HG02642 (cell line): Measurements from ENCODE around the gene COG3.
A peak's percentile ranks its signal among the peaks of the same experiment; 100 is the strongest.
"Not testable (repeated sequence)": the region's sequence is repeated elsewhere in the genome, so short reads cannot be mapped to it uniquely, and the experiment has no call there.

Experiments
- ATAC-seq: cut with Tn5 transposase; IDR thresholded peaks from one replicate; pipeline ENCODE4 v1.9.1; 2021; ENCODE audit warnings: mild to moderate bottlenecking; ENCODE audit not compliant: unreplicated experiment, poor library complexity

Gene COG3, protein sequence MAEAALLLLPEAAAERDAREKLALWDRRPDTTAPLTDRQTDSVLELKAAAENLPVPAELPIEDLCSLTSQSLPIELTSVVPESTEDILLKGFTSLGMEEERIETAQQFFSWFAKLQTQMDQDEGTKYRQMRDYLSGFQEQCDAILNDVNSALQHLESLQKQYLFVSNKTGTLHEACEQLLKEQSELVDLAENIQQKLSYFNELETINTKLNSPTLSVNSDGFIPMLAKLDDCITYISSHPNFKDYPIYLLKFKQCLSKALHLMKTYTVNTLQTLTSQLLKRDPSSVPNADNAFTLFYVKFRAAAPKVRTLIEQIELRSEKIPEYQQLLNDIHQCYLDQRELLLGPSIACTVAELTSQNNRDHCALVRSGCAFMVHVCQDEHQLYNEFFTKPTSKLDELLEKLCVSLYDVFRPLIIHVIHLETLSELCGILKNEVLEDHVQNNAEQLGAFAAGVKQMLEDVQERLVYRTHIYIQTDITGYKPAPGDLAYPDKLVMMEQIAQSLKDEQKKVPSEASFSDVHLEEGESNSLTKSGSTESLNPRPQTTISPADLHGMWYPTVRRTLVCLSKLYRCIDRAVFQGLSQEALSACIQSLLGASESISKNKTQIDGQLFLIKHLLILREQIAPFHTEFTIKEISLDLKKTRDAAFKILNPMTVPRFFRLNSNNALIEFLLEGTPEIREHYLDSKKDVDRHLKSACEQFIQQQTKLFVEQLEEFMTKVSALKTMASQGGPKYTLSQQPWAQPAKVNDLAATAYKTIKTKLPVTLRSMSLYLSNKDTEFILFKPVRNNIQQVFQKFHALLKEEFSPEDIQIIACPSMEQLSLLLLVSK

DNA sequence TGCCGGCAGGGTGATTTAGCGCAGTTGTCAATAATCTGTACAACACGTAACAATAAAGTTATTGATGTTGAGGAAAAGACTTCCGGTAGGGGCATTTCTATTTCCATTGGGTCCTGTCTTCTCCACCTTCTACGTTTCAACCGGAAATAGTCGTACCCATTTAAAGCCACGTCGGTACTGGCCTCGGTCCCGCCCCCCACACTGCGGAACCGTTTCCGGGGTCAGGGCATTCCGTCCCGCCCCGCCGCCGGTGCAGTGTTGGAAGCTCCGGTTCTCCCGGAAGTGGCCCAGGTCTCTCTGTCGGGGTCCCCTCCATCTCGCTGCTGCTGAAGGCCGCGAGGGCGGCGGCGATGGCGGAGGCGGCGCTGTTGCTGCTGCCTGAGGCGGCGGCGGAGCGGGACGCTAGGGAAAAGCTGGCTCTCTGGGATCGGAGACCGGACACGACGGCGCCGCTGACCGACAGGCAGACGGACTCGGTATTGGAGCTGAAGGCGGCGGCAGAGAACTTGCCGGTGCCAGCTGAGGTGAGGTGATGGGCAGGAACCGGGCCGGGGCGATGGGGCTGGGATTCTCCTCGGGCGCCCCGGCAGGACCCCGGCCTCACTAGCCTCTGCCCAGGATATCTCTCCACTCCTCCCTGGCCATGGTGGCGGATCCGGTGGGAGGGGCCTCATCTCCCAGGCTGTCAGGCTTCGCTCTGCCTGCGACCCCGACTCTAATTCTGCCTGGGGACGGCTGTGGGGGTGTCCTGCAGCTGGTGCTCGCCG, at the start of gene COG3:
Gene COG3, plus strand, starts transcription at position 253 of the 767 bp plus-strand sequence. Its CDS starts 98 bp downstream, at position 351.
- peak; percentile 95 for ATAC-seq

DNA sequence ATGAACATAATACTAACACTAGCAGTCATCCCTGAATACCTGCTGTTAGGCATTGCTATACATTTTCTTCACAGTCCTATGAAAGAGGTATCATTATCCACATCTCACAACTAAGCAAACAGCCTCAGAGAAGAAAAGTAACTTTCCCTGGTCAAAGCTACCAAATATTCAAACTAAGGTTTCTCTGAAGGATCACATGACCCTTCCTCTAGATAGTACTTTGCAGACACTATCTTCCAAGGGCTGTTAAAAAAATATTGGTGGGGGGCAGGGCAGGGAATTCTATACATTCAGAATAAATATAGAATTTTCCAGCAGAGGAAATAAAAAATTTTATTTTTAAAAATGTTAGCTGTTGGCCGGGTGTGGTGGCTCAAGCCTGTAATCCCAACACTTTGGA, 49.6 kb upstream of the COG3 start:
- no peak for ATAC-seq

DNA sequence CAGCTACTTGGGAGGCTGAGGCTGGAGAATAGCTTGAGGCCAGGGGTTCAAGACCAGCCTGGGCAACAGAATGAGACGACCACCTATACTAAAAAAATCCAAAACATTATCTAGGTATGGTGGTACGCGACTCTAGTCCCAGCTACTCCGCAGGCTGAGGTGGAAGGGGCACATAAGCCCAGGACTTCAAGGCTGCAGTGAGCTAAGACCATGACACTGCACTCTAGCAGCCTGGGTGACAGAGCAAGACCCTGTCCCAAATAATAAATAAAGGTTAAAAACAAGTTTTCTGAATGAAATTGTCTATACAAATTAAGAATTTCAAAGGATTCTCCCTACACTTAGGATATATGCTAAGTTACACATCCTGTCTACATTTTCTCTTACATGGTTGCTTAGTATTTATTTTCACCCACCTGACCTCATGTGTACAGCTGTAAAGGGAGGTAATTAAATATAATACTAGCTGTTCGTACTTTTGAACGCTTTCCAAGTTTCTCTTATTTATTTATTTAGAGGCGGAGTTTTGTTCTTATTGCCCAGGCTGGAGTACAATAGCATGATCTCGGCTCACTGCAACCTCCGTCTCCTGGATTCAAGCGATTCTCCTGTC, 48.1 kb upstream of the COG3 start:
- ATAC-seq = no peak

DNA sequence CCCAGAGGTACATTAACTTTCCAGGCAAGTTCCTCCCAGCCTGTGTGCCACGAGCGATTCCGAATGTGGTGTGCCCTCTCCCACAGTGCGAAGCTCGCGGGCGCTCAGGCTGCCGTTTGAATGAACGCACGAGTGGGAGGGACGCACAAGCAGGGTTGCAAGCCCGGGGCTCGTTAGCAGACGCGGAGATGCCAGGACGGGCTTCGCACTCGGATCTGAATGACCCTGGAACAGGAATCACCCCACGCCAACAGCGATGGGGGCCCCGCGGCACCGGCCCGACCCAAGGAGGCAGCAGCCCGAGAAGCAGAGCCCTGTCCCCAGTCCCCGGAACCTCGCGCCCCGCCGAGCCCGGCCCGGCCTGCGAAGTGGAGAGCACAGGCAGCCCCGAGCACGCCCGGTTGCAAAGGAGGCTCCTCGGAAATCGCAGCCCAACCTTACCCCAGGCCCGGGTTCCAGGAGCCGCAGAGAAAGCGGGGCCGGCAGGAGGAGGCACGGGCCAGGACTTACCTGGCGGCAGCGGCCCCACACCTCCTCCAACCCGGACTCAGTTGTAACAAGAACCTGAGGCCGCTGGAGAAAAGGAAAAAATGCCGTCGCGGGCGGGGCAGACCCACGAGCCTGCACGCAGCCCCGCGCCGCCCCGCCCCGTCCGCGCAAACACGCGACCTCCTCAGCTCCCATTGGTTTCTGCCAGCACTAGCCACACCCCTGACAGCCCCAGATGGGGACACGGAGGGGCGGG, 46.8 kb upstream of the COG3 start, which contains the start of gene SLC25A30:
Gene SLC25A30, minus strand, starts transcription at position 584 of the 745 bp plus-strand sequence. CDS start 6,948 bp downstream, outside the sequence.
- peak; percentile 94 for ATAC-seq

DNA sequence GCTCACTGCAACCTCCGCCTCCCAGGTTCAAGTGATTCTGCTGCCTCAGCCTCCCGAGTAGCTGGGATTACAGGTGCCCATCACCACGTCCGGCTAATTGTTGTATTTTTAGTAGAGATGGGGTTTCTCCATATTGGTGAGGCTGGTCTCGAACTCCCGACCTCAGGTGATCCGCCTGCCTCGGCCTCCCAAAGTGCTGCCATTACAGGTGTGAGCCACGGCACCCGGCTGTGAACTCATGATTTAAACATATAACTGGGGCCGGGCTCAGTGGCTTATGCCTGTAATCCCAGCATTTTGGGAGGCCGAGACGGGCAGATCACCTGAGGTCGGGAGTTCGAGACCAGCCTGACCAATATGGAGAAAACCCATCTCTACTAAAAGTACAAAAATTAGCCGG, 45.4 kb upstream of the COG3 start:
- not testable (repeated sequence) for ATAC-seq

DNA sequence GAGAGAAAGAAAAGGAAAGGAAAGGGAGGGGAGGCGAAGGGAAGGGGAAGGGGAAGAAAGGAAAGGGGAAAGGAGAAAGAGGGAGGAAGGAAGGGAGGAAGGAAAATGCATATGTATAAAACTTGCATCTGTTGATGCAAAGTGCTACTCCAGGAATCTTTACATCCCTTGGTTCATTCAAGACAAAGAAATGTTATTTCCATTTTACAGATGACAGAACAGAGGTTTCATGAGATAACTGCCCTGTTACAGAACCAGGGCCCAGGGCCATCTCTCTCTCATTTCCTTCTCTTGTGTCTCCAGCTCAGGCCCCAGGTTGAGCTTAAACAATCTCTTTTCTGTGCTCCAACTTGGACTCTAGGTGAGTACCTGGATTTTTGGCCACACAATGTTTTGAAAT, 44.8 kb upstream of the COG3 start:
- ATAC-seq = no peak

DNA sequence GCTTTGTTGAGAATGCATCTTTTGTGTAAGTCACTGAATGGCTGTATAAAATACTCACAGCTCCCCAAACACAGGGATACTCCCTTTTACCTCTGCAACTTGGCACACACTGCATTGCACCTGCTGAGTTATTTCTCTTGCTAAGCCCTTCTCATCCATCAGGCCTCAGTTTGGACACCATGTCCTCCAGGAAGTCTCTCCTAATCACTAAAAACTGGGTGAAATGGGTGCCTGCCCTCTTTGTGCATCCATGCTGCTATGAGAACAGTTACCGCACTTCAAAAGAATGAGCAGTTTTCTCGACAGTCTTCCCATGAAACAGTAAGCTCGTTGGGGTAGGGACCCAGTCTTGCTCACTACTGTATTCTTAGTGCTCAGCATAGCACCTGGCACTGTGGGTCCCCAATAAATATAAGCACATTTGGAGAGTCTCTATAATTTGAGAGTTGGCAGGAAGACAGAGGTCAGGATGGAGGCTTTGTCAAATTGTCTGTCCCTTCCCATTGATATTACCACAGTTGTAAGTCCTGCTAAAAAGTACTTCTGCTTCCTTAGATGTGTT, 41.9 kb upstream of the COG3 start:
- no peak for ATAC-seq

DNA sequence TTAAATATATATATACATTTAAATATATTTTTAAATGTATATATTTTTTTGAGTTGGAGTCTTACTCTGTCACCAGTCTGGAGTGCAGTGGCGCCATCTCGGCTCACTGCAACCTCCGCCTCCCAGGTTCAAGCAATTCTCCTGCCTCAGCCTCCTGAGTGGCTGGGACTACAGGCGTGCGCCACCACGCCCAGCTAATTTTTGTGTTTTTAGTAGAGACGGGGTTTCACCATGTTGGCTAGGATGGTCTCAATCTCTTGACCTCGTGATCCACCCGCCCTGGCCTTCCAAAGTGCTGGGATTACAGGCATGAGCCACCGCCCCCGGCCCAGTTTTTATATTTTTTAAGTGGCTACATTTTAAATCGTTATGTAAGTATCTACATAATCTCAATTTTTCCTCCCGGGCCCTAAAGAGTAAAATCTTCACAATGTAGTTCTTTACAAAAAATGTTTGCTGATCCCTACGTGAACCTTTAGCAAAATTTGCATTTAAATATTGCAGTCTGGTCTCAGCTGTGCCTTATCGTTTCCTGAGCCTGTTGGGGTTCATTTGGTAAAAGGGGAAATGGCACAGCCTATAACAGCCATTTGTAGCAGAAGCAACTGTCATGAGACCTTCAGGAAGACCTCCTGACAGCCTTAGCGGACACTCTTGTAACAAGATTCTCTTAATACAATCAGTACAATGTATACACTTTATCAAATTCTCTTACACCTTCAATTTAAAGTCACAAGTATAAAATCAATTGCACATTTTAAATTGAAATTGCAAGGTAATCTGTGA, 38.5 kb upstream of the COG3 start:
- not testable (repeated sequence) for ATAC-seq

DNA sequence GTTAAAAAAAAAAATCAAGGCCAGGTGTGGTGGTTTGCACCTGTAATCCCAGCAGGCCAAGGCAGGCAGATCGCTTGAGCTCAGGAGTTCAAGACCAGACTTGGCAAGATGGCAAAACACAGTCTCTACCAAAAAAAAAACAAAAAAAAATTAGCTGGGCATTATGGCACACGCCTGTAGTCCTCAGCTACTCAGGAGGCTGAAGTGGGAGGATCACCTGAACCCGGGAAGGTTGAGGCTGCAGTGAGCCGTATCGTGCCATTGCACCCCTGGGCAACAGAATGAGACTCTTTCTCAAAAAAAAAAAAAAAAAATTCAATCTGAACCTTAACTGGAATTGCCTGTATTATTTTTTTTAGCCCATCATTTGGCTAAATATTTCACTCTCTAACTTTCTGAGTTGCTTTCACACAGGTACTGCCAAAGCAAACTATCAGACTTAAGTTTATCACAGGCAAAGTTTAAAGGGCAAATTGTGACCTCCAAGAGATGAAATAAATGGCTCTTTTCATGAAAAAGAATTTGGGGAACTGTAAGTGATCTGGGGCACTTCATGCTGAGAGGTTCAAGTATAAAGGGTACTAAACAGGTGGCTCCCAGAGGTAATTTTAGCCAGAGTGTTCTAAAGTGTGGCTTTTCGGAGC, 31.9 kb upstream of the COG3 start:
- no peak for ATAC-seq

DNA sequence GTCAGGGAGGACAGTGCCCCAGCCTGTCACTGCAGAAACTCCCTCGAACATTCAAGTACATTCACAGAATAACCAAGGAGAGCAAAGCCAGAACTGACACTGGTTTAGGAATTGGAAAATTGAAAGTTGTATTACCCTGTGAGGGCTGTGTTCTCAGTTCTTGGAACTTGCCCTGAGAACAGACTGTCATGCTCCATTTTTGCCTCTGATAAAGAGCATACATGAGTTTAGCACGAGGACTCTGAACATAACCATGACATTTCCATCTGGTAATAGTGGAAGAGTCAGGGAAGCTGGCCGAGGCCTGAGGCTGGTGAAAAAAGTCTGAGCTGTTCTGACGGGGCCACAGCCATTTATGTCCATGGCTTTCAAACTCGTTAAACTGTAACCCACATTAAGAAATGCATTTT, 31.4 kb upstream of the COG3 start:
- ATAC-seq = no peak

DNA sequence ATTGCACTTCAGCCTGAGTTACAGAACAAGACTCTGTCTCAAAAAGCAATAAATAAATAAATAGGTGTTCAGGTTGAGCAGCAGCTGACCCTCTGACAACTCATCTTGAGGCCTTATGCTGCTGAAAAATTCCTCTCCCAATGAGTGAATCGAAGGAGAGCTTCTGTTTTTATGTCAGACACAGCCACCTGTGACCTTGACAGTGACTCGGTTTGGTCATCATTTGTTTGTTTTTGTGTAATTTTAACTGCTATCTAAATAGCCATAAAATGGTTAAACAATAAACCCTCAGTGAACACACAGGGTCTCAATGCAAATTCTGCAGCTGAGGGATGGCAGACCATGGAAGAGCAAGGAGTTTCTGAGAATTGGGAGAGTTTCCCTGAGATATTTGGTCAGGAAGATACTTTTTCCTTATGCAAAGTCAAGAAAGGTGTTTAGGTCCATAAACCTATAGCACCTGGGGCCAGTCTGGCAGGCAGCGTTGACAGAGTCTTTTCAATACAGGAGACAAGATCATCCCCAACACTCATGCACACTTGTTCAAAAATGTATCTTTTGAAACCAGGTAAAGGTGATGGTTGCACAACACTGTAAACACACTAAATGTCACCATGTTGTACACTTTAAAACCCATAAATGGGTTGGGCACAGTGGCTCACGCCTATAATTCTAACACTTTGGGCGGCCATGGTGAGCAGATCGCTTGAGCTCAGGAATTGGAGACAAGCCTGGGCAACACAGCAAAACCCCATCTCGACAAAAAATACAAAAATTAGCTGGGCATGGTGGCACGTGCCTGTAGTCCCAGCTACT, 30.0 kb upstream of the COG3 start:
- ATAC-seq = no peak

DNA sequence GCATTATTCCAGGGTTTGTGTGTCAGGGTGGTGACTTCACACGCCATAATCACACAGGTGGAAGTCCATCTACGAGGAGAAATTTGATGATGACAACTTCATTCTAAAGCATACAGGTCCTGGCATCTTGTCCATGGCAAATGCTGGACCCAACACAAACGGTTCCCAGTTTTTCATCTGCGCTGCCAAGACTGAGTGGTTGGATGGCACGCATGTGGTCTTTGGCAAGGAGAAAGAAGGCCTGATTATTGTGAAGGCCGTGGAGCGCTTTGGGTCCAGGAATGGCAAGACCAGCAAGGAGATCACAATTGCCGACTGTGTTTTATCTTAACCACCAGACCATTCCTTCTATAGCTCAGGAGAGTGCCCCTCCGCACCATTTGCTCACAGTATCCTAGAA, 28.4 kb upstream of the COG3 start:
- ATAC-seq = no peak

DNA sequence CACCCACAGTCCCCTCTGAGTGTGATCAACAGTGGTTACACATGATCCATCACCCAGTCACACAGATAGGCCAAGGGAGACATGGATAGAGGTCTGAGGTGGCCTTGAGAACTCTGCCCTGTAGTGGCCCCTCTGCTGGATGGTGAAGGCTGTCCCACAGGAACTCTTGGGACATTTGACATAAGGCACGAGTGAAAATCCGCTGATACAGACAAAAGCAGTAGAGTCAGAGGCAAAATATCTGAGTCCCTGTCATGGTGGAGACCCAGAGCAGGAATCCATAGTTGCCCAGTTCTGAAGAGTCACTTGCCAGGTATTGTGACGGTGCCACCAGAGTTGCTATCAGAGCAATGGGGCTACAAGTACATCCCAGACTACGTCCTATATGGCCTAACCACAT, 27.8 kb upstream of the COG3 start:
- ATAC-seq = no peak

DNA sequence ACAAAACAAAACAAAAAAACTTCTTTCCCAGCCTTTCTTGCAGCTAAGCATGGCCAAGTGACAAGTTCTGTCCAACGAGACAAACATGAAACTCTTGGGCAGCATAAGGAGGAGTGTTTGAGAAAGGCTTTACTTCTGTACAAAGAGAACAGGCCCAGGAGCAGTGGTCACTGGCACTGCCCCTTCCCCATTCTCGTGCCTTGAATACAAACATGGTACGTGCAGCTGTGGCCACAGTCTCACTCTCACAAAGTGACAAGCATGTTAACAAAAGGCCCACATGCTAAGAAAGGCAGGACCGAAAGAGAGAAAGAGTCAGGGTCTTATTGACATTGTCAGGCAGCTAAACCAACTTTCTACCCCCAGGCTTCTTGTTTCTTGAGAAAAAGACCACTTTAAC, 26.8 kb upstream of the COG3 start:
- ATAC-seq = no peak

DNA sequence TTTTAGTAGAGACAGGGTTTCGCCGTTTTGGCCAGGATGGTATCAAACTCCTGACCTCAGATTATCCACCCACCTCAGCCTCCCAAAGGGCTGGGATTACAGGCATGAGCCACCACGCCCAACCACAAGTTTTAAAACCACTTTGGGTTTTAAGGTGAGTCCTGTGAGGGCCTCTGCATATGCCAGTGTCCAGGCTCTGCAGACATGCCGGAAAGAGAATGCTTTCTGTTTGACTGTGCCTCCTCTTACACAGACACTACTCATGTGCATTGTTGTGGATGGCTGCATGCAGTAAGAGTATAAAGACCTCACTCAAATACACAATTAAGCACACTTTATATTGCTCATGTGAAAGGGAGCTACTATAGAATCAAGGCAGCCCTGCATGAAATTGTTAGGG, 25.7 kb upstream of the COG3 start:
- no peak for ATAC-seq

DNA sequence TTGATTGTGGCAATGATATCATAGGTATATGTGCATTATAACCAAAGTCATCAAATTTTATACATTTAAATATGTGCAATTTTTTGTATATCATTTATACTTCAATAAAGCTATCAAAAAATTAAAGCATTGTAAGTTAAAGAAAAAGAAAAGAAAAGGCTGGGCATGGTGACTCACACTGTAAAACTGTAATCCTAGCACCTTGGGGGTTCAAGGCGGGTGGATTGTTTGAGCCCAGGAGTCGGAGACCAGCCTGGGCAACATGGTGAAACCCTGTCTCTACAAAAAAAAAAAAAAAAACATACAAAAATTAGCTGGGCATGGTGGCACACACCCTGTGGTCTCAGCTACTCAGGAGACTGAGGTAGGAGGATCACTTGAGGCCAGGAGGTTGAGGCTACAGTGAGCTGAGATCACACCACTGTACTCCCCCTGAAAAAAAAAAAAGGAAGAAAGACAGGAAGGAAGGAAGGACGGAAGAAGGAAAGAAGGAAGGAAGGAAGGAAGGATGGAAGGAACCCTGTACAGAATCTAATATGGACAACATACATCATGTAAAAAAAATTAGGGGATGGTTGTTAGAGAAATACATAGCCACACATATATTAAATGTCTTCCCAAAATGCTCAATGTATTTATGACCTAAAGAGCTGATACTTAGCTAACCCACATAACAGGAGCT, 24.8 kb upstream of the COG3 start:
- ATAC-seq = no peak

DNA sequence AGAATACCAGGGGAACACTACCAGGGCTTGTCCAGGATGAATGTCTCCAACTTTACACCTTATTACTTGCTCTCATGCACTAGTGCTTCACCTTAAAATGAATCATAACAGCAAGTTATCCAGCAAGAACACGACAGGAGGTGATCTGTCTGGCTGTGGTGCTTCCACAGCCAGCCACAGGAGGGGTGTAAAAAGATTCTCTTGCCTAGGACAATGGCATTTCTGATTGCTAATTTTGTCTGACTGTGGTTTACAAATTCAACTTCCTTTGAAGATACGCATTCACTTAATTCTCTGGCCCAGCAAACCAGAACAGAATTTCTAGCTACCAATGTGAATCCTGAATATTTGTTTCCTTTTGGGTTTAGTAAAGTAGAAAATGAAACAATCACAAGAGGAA, 23.1 kb upstream of the COG3 start:
- ATAC-seq = no peak
